ENCODE measurements around the gene SHISA7. TPM values are rescaled to one million over a fixed set of nuclear protein-coding genes. Genes with fewer than 3 reads are reported as not detected.

The SHISA7 gene
- total RNA-seq, 1 donor from 2014 or later: not detected

DNA sequence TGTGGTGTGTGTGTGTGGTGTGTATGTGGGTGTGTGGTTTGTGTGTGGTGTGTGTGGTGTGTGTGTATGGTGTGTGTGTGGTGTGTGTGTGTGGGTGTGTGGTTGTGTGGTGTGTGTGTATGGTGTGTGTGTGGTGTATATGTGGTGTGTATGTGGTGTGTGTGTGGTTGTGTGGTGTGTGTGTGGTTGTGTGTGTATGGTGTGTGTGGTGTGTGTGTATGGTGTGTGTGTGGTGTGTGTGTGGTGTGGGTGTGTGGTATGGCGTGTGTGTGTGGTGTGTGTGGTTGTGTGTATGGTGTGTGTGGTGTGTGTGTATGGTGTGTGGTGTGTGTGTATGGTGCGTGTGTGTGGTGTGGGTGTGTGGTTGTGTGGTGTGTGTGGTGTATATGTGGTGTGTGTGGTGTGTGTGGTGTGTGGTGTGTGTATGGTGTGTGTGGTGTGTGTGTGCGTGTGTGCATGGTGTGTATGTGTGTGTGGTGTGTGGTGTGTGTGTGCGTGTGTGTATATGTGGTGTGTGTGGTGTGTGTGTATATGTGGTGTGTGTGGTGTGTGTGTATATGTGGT lies 8.7 kb downstream of the SHISA7 start:
- H3K4me1 Mint-ChIP-seq (ENCODE audit: low read depth): no peaks in the 10 kb centered on the region
- TF ChIP-seq, protein P1, sequence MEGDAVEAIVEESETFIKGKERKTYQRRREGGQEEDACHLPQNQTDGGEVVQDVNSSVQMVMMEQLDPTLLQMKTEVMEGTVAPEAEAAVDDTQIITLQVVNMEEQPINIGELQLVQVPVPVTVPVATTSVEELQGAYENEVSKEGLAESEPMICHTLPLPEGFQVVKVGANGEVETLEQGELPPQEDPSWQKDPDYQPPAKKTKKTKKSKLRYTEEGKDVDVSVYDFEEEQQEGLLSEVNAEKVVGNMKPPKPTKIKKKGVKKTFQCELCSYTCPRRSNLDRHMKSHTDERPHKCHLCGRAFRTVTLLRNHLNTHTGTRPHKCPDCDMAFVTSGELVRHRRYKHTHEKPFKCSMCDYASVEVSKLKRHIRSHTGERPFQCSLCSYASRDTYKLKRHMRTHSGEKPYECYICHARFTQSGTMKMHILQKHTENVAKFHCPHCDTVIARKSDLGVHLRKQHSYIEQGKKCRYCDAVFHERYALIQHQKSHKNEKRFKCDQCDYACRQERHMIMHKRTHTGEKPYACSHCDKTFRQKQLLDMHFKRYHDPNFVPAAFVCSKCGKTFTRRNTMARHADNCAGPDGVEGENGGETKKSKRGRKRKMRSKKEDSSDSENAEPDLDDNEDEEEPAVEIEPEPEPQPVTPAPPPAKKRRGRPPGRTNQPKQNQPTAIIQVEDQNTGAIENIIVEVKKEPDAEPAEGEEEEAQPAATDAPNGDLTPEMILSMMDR (IDR thresholded peaks at IDR 0.05): no peak
- H3K27me3 Mint-ChIP-seq (ENCODE audit: low read depth): peaks cover 18% of the 10 kb centered on the region
- no peak overlapping the region for H3K27ac Mint-ChIP-seq (ENCODE audit: unreplicated experiment)
- H3K9me3 Mint-ChIP-seq (ENCODE audit: low read depth): peaks cover 3% of the 10 kb centered on the region
- H3K36me3 Mint-ChIP-seq (ENCODE audit: low read depth): no peaks in the 10 kb centered on the region
- DNase-seq (ENCODE audit: low spot score): no peak
- H3K4me3 Mint-ChIP-seq (ENCODE audit: unreplicated experiment): no peak overlapping the region

DNA sequence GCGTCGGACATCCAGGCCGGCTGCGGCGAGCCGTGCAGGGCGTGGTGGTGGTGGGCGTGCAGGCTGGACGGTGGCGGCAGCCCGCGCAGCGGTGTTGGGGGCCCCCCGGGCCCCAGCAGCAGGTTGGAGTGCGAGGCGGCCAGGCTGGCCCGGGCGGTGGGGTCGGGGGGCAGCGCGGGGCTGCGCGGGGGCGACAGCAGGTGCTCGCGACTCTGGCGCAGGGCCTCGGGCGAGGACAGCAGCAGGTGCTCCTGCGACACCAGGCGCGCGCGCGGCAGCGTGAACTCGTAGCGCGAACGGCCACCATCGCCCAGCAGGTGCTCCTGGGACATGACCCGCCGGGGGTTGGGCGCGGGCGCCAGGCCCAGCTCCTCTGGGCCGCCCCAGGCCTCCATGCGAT lies 9.8 kb downstream of the SHISA7 start:
- H3K4me3 Mint-ChIP-seq (ENCODE audit: unreplicated experiment): no peak overlapping the region
- no peaks in the 10 kb centered on the region for H3K36me3 Mint-ChIP-seq (ENCODE audit: low read depth)
- no peaks in the 10 kb centered on the region for H3K4me1 Mint-ChIP-seq (ENCODE audit: low read depth)
- TF ChIP-seq, protein P1 (IDR thresholded peaks at IDR 0.05): no peak
- H3K27me3 Mint-ChIP-seq (ENCODE audit: low read depth): peaks cover 8% of the 10 kb centered on the region
- DNase-seq (ENCODE audit: low spot score): no peak
- no peak overlapping the region for H3K27ac Mint-ChIP-seq (ENCODE audit: unreplicated experiment)
- peaks cover 3% of the 10 kb centered on the region for H3K9me3 Mint-ChIP-seq (ENCODE audit: low read depth)

DNA sequence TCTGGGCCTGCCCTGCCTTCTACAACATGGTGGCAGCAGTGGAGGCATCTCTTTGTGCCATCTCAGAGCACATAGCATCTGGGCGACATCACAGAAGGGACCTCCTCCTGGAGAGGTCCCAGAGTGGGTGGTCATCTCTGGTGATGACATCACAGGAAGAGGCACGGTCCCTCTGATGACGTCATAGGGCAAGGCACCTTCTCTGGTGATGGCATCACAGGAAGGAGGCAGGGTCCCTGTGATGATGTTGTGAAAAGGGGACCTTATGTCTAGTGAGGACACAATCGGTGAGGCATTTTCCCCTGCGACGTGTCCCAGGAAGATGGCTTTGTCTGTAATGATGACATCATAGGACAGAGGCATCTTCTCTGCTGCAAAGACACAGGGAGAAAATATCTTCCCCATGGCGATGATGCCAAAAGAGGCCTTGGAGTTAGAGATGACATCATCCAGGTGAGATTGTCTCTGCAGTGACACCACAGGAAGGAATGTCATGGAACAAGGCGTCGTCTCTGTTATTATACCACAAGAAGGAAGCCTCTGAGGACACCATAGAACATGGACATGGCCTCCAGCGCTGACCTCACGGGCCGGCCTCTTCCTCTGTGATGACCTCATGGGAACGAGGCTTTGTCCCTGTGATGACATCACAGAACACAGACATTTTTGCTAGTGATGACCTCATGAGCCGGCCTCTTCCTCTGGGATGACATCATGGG lies 10.7 kb downstream of the SHISA7 start:
- Mint-ChIP-seq H3K4me3 (ENCODE audit: unreplicated experiment) (no peak overlapping the region), H3K36me3 (ENCODE audit: low read depth) (no peaks in the 10 kb centered on the region), H3K9me3 (ENCODE audit: low read depth) (peaks cover 3% of the 10 kb centered on the region), H3K27me3 (ENCODE audit: low read depth) (peaks cover 7% of the 10 kb centered on the region), H3K4me1 (ENCODE audit: low read depth) (no peaks in the 10 kb centered on the region), H3K27ac (ENCODE audit: unreplicated experiment) (no peak overlapping the region)
- no peak for DNase-seq (ENCODE audit: low spot score)
- TF ChIP-seq, protein P1 (IDR thresholded peaks at IDR 0.05): no peak

DNA sequence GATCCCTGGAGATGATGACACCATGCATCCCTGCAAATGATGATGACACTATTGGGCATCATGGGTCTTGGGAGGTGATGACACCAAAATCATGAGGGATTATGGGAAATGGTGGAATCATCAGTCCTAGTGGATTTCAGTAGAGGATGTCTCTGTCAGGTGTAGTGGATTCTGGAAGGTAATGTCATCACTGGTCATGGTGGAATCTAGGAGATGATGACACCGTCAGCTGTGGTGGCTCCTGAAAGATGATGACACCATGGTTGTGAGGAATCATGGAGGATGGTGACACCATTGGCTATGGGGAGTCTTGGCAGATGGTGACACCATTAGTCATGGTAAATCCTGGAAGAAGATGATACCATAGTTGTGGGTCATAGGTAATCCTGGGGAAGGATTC lies 11.9 kb downstream of the SHISA7 start:
- Mint-ChIP-seq H3K27ac (ENCODE audit: unreplicated experiment) (no peak overlapping the region), H3K4me1 (ENCODE audit: low read depth) (no peaks in the 10 kb centered on the region), H3K4me3 (ENCODE audit: unreplicated experiment) (no peak overlapping the region), H3K36me3 (ENCODE audit: low read depth) (no peaks in the 10 kb centered on the region), H3K9me3 (ENCODE audit: low read depth) (no peaks in the 10 kb centered on the region), H3K27me3 (ENCODE audit: low read depth) (peaks cover 3% of the 10 kb centered on the region)
- TF ChIP-seq, protein P1 (IDR thresholded peaks at IDR 0.05): no peak
- DNase-seq (ENCODE audit: low spot score): no peak

DNA sequence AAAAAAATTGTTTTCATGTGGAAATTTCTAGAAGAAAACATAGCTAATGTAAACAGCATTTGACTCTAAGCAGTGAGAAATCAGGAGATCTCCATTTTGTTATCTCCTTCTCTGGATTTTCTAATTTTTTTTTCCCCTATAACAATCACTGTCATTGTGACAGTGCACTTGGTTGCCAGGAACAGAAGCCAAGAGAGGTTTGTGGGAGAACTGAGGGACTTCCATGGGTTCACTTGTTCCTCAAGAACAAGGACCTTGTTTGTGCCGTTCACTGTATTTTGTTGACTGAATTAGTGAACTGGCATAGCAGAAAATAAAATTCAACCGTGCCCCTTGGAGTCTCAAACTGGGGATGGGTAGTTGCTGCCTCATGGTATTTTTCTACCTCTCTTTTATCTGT lies 17.1 kb downstream of the SHISA7 start:
- Mint-ChIP-seq H3K27me3 (ENCODE audit: low read depth) (peaks cover 17% of the 10 kb centered on the region), H3K27ac (ENCODE audit: unreplicated experiment) (no peak overlapping the region), H3K9me3 (ENCODE audit: low read depth) (no peaks in the 10 kb centered on the region), H3K36me3 (ENCODE audit: low read depth) (no peaks in the 10 kb centered on the region), H3K4me3 (ENCODE audit: unreplicated experiment) (no peak overlapping the region), H3K4me1 (ENCODE audit: low read depth) (no peaks in the 10 kb centered on the region)
- DNase-seq (ENCODE audit: low spot score): no peak
- TF ChIP-seq, protein P1 (IDR thresholded peaks at IDR 0.05): no peak
